K562 (cell line): Measurements from ENCODE around the gene FAM131C. TPM values are rescaled to one million over a fixed set of nuclear protein-coding genes. Genes with fewer than 3 reads are reported as not detected.
A peak's percentile ranks its signal among the peaks of the same experiment; 100 is the strongest.

ENCODE experiments used
- ATAC-seq: fragments of 200-7000 bp; cut with Tn5 transposase; 3 replicates; pipeline ENCODE4 v1.9.1; 2020; ENCODE audit warnings: moderate library complexity
- BruUV-seq: library from RNA; stranded (reverse); fragments of 400-500 nt; replicated peaks from 2 replicates; lab custom pipeline; 2021; lab: Mats Ljungman, UMichigan
- CTCF ChIA-PET: fragments of 300-600 bp; formaldehyde crosslinking; extraction: SDS; loops from one replicate; lab custom pipeline; 2021; ENCODE audit warnings: low intra/inter-chr PET ratio; lab: Yijun Ruan, JAX
- POLR2A ChIA-PET: fragments of 300-600, 350-650 bp; sonication (Branson Sonifier 250); formaldehyde crosslinking; extraction: SDS; loops from one replicate; lab custom pipeline; 2021; ENCODE audit warnings: antibody characterized with exemption, inconsistent platforms; lab: Yijun Ruan, JAX
- DNase-seq, 4 experiments: peaks; one replicate each; pipeline versions ENCODE4 v3.0.0 to v3.0.0-alpha.2; 2011 to 2018; ENCODE audit warnings: low spot score in 3 of 4, mixed read lengths in 3 of 4; ENCODE audit errors: extremely low read depth in 1 of 4
- FAIRE-seq: peaks from 2 replicates; lab custom pipeline; 2011; peaks lifted over from hg19 to GRCh38; lab: Jason Lieb, UNC
- H2AFZ ChIP-seq: 2 replicates; pipeline ENCODE4 v1.6.0; 2011; ENCODE audit warnings: low read depth, low read length, control low read depth, inconsistent platforms
- H3K27ac ChIP-seq: fragments of 200-600 bp; 3 replicates; pipeline ENCODE4 v1.8.0; 2011; ENCODE audit warnings: low read depth, mild to moderate bottlenecking, control low read depth, inconsistent platforms, low read length, moderate library complexity, mixed read lengths; ENCODE audit errors: extremely low read depth
- H3K27me3 ChIP-seq, 2 experiments: fragments of 300-600 bp in 1 of 2; 2 replicates in 1 of 2; 3 replicates in 1 of 2; pipeline versions ENCODE4 v1.6.0 to v1.8.0; 2011; ENCODE audit warnings: inconsistent platforms in 2 of 2, low read length in 2 of 2, mild to moderate bottlenecking in 1 of 2, mixed read lengths in 1 of 2, moderate library complexity in 1 of 2; ENCODE audit not compliant: control insufficient read depth in 2 of 2, insufficient read depth in 2 of 2
- H3K36me3 ChIP-seq: fragments of 300-600 bp; 3 replicates; pipeline ENCODE4 v1.8.0; 2011; ENCODE audit warnings: mild to moderate bottlenecking, low read length, inconsistent platforms; ENCODE audit not compliant: control insufficient read depth, insufficient read depth
- H3K4me1 ChIP-seq, 2 experiments: fragments of 200-600 bp in 1 of 2; replicated peaks in 1 of 2; 2 replicates in 1 of 2; 3 replicates in 1 of 2; pipeline versions ENCODE4 v1.5.1 to v1.8.0; 2011; ENCODE audit warnings: inconsistent platforms in 2 of 2, low read length in 2 of 2, mild to moderate bottlenecking in 1 of 2, mixed read lengths in 1 of 2, moderate library complexity in 1 of 2; ENCODE audit not compliant: control insufficient read depth in 2 of 2, insufficient read depth in 2 of 2
- H3K4me2 ChIP-seq: 2 replicates; pipeline ENCODE4 v1.6.1; 2011; ENCODE audit warnings: low read length, control low read depth, inconsistent platforms, mixed read lengths; ENCODE audit not compliant: insufficient read depth
- H3K4me3 ChIP-seq: fragments of 200-600 bp; sonication (generic), shearing (Covaris generic); 2 replicates; pipeline ENCODE4 v1.5.1; 2016; ENCODE audit warnings: control low read depth, inconsistent platforms
- H3K79me2 ChIP-seq: fragments of 200-600 bp; 3 replicates; pipeline ENCODE4 v1.8.0; 2011; ENCODE audit warnings: low read length, inconsistent platforms; ENCODE audit not compliant: control insufficient read depth, insufficient read depth
- H3K9ac ChIP-seq, 2 experiments: 2 replicates each; pipeline versions ENCODE4 v1.6.0 to v1.6.1; 2011; ENCODE audit warnings: low read depth in 2 of 2, low read length in 2 of 2, control low read depth in 1 of 2, inconsistent platforms in 1 of 2, mild to moderate bottlenecking in 1 of 2, mixed read lengths in 1 of 2; ENCODE audit not compliant: insufficient read depth in 1 of 2
- H3K9me1 ChIP-seq: one replicate; pipeline ENCODE4 v1.6.0; 2011; ENCODE audit warnings: inconsistent platforms, mild to moderate bottlenecking, low read length, moderate library complexity; ENCODE audit not compliant: control insufficient read depth, insufficient read depth
- H3K9me3 ChIP-seq: replicated peaks from 2 replicates; pipeline ENCODE4 v1.5.1; 2011; ENCODE audit warnings: low read depth, low read length, inconsistent platforms; ENCODE audit not compliant: control insufficient read depth, insufficient read depth
- H4K20me1 ChIP-seq: replicated peaks from 2 replicates; pipeline ENCODE4 v1.6.1; 2011; ENCODE audit warnings: low read length, inconsistent platforms, mixed read lengths; ENCODE audit not compliant: control insufficient read depth, insufficient read depth
- CREM ChIP-seq: IDR thresholded peaks from 2 replicates; pipeline ENCODE4 v1.6.1; 2014; ENCODE audit warnings: antibody characterized with exemption, low read depth
- ZNF23 ChIP-seq: fragments of 250-450 bp; sonication (Bioruptor Pico); IDR thresholded peaks from 2 replicates; pipeline ENCODE4 v1.4.0; 2020; ENCODE audit warnings: mild to moderate bottlenecking
- ZNF518B ChIP-seq: fragments of 250-450 bp; sonication (Bioruptor Pico); IDR thresholded peaks from 2 replicates; pipeline ENCODE4 v1.5.0; 2021; ENCODE audit warnings: mild to moderate bottlenecking, moderate library complexity
- WGBS: fragments of 100-300 bp; shearing (Covaris generic); methylation state at CpG from one replicate; pipeline ENCODE4 v1.1.6; 2016; ENCODE audit warnings: low coverage, mixed read lengths; ENCODE audit not compliant: insufficient coverage; ENCODE audit errors: missing lambda C conversion rate; 5-methylcytosine and 5-hydroxymethylcytosine counted together
- in situ Hi-C: fragments of 300-500 bp; cut with MboI; formaldehyde crosslinking; loops from 4 replicates; pipeline ENCODE4 v1.15.0; 2018; ENCODE audit warnings: inconsistent platforms, mixed read lengths
- intact Hi-C: fragments of 100-400 bp; cut with micrococcal nuclease; formaldehyde crosslinking; loops from 2 replicates; pipeline ENCODE4 v1.14.2; 2022
- polyA plus RNA-seq, 8 experiments: library from polyadenylated mRNA; depleted of rRNA in 4 of 8; stranded (reverse) in 5 of 8; unstranded in 3 of 8; fragments of >200 nt; fragmentation: Nextera tagmentation in 2 of 8; fragmentation: Illumina TruSeq in 1 of 8; extraction: Ambion mirVana in 2 of 8; extraction: Trizol in 1 of 8; gene quantifications; 2 replicates each; pipeline versions ENCODE4 v1.2.1 to v1.2.3, GENCODE V29; 2011 to 2014; ENCODE audit warnings: inconsistent platforms in 1 of 8, missing spikeins in 1 of 8
- total RNA-seq, 7 experiments: library from RNA; depleted of rRNA in 6 of 7; stranded (reverse); fragments of >200 nt in 6 of 7; fragmentation: Illumina TruSeq in 2 of 7; extraction: Trizol in 2 of 7; gene quantifications; 2 replicates each; pipeline versions ENCODE4 v1.2.1 to v1.2.3, GENCODE V29; 2011 to 2021; ENCODE audit warnings: low replicate concordance in 1 of 7

FAM131C gene
- total and polyA plus RNA-seq, 9 of the 15 experiments (the other 6 are each of a cell fraction or from before 2014, with no cell fraction given), result 0.10 to 0.29 (median 0.16) TPM; not detected in 6

- Histone ChIP-seq H3K4me3 (no peak overlapping the region), H4K20me1 (no peaks in the 10 kb centered on the region; the same call in 1 of the 2 replicates), H3K9ac (peak overlapping the region in 1 of 2 experiments; percentile 54; a peak in 1 of 4 replicates), H3K27ac (no peak overlapping the region), H2AFZ (no peak overlapping the region), H3K4me1 (peaks cover 0 to 48% of the 10 kb centered on the region in 2 experiments; a peak in 3 of 5 replicates), H3K36me3 (no peaks in the 10 kb centered on the region), H3K27me3 (no peaks in the 10 kb centered on the region), H3K9me1 (no peaks in the 10 kb centered on the region)
- CTCF ChIA-PET, result no interaction called here
- FAIRE-seq, result no peak
- WGBS, result 38% methylated on average over 3 of the region's 6 CpGs
- no peak for TF ChIP-seq ZNF23 (CRISPR knock-in tag)
- TF ChIP-seq ZNF518B (CRISPR knock-in tag), result no peak
- TF ChIP-seq CREM, result no peak
- TF ChIP-seq, all 486 proteins: peak for 0
- no TSS peak for BruUV-seq
- no peak for DNase-seq
- Histone ChIP-seq H3K9me3 (no peaks in the 10 kb centered on the region), H3K79me2 (no peaks in the 10 kb centered on the region), H3K4me2 (no peak overlapping the region)
- POLR2A ChIA-PET, result interaction anchor here (0.6 to 0.7 kb wide), 2 partner anchors 11 to 47 kb away, joined by 3 read pairs; no protein-coding TSS in a partner anchor
- ATAC-seq, result no peak
- intact Hi-C loops, result no loop called here
- in situ Hi-C loops, result no loop called here
Observed at GRCh38 chr1:16115468-16115983, 42.1 kb upstream of the FAM131C start.
